Measurements from ENCODE around the gene GNB2. TPM values are rescaled to one million over a fixed set of nuclear protein-coding genes. Genes with fewer than 3 reads are reported as not detected.

GNB2 gene
- total and polyA plus RNA-seq, 2 of the 13 experiments (the other 11 are each of a cell fraction or from before 2014, with no cell fraction given) = 48.3 to 67.1 TPM

DNA sequence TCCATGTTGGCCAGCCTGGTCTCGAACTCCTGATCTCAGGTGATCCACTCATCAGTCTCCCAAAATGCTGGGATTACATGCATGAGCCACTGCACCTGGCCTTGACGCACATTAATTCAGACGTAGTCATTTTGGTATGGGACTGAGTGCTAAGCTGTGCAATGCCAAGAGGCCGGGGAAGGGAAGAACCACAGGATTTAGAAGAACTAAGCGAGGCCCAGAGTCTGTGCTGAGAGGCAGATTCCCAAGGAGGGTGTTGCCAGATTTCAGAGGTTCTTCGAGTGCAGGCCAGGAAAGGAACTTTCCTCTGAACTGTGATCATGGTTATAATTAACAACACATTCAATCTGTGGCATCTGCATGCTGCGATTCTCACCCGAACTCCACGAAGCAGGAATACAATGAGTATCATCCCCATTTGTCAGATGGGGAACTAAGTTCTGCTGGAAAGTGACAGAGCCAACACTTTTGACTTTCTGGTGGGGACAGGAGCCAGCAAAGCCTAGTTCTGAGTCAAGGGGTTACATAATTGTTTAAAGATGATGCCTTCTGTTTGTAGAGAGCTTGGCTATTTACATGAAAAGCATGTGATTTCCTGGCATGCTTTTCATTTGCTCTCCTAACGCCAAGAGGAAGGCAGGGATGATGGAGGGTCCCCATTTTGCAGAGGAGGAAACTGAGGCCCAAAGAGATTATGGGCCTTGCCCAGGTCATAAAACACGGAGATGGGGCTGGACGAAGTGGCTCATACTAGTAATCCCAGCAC, 53.6 kb downstream of the GNB2 start (continued):
- TF ChIP-seq, protein P1, sequence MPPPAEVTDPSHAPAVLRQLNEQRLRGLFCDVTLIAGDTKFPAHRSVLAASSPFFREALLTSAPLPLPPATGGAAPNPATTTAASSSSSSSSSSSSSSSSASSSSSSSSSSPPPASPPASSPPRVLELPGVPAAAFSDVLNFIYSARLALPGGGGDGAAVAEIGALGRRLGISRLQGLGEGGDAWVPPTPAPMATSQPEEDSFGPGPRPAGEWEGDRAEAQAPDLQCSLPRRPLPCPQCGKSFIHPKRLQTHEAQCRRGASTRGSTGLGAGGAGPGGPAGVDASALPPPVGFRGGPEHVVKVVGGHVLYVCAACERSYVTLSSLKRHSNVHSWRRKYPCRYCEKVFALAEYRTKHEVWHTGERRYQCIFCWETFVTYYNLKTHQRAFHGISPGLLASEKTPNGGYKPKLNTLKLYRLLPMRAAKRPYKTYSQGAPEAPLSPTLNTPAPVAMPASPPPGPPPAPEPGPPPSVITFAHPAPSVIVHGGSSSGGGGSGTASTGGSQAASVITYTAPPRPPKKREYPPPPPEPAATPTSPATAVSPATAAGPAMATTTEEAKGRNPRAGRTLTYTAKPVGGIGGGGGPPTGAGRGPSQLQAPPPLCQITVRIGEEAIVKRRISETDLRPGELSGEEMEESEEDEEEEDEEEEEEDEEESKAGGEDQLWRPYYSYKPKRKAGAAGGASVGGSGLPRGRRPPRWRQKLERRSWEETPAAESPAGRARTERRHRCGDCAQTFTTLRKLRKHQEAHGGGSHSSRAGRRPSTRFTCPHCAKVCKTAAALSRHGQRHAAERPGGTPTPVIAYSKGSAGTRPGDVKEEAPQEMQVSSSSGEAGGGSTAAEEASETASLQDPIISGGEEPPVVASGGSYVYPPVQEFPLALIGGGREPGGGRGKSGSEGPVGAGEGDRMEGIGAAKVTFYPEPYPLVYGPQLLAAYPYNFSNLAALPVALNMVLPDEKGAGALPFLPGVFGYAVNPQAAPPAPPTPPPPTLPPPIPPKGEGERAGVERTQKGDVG (CRISPR knock-in tag; IDR thresholded peaks at IDR 0.05; ENCODE audit: borderline replicate concordance) = no peak
- TF ChIP-seq PCBP2 (optimal IDR thresholded peaks at IDR 0.05; ENCODE audit: low read depth, low read length, poor library complexity, severe bottlenecking) = no peak
- TF ChIP-seq ZFP82 (CRISPR knock-in tag; IDR thresholded peaks at IDR 0.05; ENCODE audit: borderline replicate concordance) = no peak
- TF ChIP-seq ZNF383 (CRISPR knock-in tag; IDR thresholded peaks at IDR 0.05; ENCODE audit: borderline replicate concordance) = no peak
- TF ChIP-seq, protein P2, sequence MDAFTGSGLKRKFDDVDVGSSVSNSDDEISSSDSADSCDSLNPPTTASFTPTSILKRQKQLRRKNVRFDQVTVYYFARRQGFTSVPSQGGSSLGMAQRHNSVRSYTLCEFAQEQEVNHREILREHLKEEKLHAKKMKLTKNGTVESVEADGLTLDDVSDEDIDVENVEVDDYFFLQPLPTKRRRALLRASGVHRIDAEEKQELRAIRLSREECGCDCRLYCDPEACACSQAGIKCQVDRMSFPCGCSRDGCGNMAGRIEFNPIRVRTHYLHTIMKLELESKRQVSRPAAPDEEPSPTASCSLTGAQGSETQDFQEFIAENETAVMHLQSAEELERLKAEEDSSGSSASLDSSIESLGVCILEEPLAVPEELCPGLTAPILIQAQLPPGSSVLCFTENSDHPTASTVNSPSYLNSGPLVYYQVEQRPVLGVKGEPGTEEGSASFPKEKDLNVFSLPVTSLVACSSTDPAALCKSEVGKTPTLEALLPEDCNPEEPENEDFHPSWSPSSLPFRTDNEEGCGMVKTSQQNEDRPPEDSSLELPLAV (CRISPR knock-in tag; conservative IDR thresholded peaks at IDR 0.05; ENCODE audit: low read depth) = no peak
- no peak for TF ChIP-seq MEIS1 (CRISPR knock-in tag; IDR thresholded peaks at IDR 0.05; ENCODE audit: borderline replicate concordance)
- TF ChIP-seq HOXA3 (CRISPR knock-in tag; IDR thresholded peaks at IDR 0.05) = no peak
- TF ChIP-seq, protein P3, sequence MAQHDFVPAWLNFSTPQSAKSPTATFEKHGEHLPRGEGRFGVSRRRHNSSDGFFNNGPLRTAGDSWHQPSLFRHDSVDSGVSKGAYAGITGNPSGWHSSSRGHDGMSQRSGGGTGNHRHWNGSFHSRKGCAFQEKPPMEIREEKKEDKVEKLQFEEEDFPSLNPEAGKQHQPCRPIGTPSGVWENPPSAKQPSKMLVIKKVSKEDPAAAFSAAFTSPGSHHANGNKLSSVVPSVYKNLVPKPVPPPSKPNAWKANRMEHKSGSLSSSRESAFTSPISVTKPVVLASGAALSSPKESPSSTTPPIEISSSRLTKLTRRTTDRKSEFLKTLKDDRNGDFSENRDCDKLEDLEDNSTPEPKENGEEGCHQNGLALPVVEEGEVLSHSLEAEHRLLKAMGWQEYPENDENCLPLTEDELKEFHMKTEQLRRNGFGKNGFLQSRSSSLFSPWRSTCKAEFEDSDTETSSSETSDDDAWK (CRISPR knock-in tag; IDR thresholded peaks at IDR 0.05) = no peak
- no peak for TF ChIP-seq SP2 (CRISPR knock-in tag; IDR thresholded peaks at IDR 0.05)
- TF ChIP-seq CREB1 (IDR thresholded peaks at IDR 0.05) = no peak
- TF ChIP-seq CREB1 (CRISPR knock-in tag; IDR thresholded peaks at IDR 0.05) = no peak; the same call in 1 of the 2 replicates
- 0 out of 2 replicates have a peak, but pooled peaks have one; percentile 37 for TF ChIP-seq BCL6 (CRISPR knock-in tag; IDR thresholded peaks at IDR 0.05)
- TF ChIP-seq ZNF234 (CRISPR knock-in tag; conservative IDR thresholded peaks at IDR 0.05) = no peak
- TF ChIP-seq MED1 (CRISPR knock-in tag; IDR thresholded peaks at IDR 0.05) = no peak
- peak; percentile 39; the same call in 1 of the 2 replicates for TF ChIP-seq CEBPG (CRISPR knock-in tag; IDR thresholded peaks at IDR 0.05)
- TF ChIP-seq PCBP1 (IDR thresholded peaks at IDR 0.05; ENCODE audit: borderline replicate concordance, low read depth, low read length) = no peak
- no peak for TF ChIP-seq ZNF563 (CRISPR knock-in tag; IDR thresholded peaks at IDR 0.05)
- no peak for TF ChIP-seq ZNF260 (CRISPR knock-in tag; IDR thresholded peaks at IDR 0.05; ENCODE audit: borderline replicate concordance, low read depth)
- TF ChIP-seq ZNF337 (CRISPR knock-in tag; IDR thresholded peaks at IDR 0.05; ENCODE audit: borderline replicate concordance, low read depth) = no peak
- no peak for TF ChIP-seq CREM (IDR thresholded peaks at IDR 0.05)
- TF ChIP-seq CREM (CRISPR knock-in tag; IDR thresholded peaks at IDR 0.05) = no peak
- no peak for TF ChIP-seq BORCS8-MEF2B (CRISPR knock-in tag; IDR thresholded peaks at IDR 0.05)
- no peak for TF ChIP-seq TAF15 (IDR thresholded peaks at IDR 0.05; ENCODE audit: low read depth, low read length, poor library complexity, severe bottlenecking)
